ENCODE data around the gene CHID1. TPM values are rescaled to one million over a fixed set of nuclear protein-coding genes. Genes with fewer than 3 reads are reported as not detected.

Gene CHID1
- total and polyA plus RNA-seq, 9 of the 15 experiments (the other 6 are each of a cell fraction or from before 2014, with no cell fraction given) = 15.1 to 108 (median 39.8) TPM

DNA sequence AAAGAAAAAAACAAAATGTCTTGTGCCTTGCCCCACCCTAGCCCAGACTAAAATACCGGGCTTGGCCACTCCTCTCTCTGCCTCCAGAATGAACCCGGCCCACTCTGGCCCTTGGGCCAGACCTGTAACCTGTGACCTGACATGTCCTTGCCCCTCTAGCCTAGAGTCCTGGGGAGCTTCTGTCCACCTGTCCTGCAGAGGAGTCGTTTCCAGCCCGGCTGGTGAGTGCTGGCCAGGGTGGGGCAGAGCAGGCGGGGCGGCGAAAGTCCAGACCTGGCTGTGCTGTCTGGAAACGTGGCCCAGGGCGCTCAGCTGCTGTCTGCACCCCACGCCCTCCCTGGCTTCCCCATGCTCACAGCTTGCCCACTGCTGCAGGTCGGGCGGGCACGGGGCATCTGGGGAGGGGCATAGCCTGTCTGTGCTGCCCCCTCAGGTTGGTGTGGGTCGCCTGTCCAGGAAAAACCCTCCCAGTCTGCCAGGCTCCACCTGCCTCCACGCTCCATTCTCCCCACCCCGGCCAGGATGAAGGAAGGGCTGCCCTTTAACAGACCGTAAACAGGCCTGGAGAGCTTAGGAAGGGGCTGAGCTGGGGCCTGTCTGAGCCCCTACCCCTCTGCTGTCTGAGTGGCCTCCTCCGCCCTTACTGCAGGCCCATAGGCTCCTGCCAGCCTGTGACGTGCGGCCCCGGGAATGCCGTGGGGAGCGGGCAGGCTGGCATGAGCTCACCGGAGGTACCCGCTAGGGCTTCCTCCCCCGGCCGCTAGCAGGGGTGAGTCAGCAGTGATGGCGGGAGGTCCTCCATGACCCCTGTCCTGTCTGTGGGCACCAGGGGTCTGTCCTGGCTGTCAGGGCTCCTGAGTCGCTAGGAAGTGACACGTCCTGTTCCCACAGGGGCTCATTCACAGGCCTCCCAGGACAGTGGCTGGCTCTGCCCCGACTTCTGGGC, 76.0 kb downstream of the CHID1 start:
- H3K9ac ChIP-seq (ENCODE audit: insufficient read depth in 1 of 2, low read depth in 2 of 2, low read length in 2 of 2) = peak overlapping the region in 1 of 2 experiments; percentile 88; a peak in 2 of 4 replicates
- H3K27ac ChIP-seq (ENCODE audit: extremely low read depth, low read depth, low read length) = peak overlapping the region; percentile 56; the same call in 1 of the 3 replicates

More for the DNA sequence above, 76.0 kb downstream of the CHID1 start:
- intact Hi-C loops (cut with micrococcal nuclease) (no loop called here), in situ Hi-C loops (cut with MboI) (no loop called here)
- H3K4me1 ChIP-seq (replicated peaks in 1 of 2; ENCODE audit: control insufficient read depth in 2 of 2, insufficient read depth in 2 of 2, low read length in 2 of 2) = peaks cover 21 to 90% of the 10 kb centered on the region in 2 experiments; a peak in 4 of 5 replicates
- ChIA-PET POLR2A (interaction anchor here (0.7 to 2.2 kb wide), 8 partner anchors 8 to 80 kb away, joined by 3 to 20 read pairs (median 3); partner anchors contain the start of genes PNPLA2, POLR2L and TSPAN4), CTCF (ENCODE audit: low intra/inter-chr PET ratio) (no interaction called here)
- TF ChIP-seq POLR2G (IDR thresholded peaks at IDR 0.05; ENCODE audit: low read depth, low read length) = peak; percentile 71
- no peak for TF ChIP-seq ZNF696 (CRISPR knock-in tag; conservative IDR thresholded peaks at IDR 0.05)
- TF ChIP-seq RBFOX2 (IDR thresholded peaks at IDR 0.05; ENCODE audit: low read depth, low read length) = peak; percentile 63
- 0 out of 2 replicates have a peak, but pooled peaks have one; percentile 4 for TF ChIP-seq HDGF (IDR thresholded peaks at IDR 0.05)
- peak; percentile 92 for TF ChIP-seq ZBTB33 (CRISPR knock-in tag; IDR thresholded peaks at IDR 0.05)
- peak; percentile 55 for TF ChIP-seq ZNF121 (CRISPR knock-in tag; conservative IDR thresholded peaks at IDR 0.05)
- TF ChIP-seq MITF (IDR thresholded peaks at IDR 0.05) = no peak
- TF ChIP-seq, protein P1, sequence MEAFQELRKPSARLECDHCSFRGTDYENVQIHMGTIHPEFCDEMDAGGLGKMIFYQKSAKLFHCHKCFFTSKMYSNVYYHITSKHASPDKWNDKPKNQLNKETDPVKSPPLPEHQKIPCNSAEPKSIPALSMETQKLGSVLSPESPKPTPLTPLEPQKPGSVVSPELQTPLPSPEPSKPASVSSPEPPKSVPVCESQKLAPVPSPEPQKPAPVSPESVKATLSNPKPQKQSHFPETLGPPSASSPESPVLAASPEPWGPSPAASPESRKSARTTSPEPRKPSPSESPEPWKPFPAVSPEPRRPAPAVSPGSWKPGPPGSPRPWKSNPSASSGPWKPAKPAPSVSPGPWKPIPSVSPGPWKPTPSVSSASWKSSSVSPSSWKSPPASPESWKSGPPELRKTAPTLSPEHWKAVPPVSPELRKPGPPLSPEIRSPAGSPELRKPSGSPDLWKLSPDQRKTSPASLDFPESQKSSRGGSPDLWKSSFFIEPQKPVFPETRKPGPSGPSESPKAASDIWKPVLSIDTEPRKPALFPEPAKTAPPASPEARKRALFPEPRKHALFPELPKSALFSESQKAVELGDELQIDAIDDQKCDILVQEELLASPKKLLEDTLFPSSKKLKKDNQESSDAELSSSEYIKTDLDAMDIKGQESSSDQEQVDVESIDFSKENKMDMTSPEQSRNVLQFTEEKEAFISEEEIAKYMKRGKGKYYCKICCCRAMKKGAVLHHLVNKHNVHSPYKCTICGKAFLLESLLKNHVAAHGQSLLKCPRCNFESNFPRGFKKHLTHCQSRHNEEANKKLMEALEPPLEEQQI (IDR thresholded peaks at IDR 0.05) = no peak
- TF ChIP-seq DPF2 (IDR thresholded peaks at IDR 0.05) = 0 out of 2 replicates have a peak, but pooled peaks have one; percentile 4
- TF ChIP-seq, protein P2, sequence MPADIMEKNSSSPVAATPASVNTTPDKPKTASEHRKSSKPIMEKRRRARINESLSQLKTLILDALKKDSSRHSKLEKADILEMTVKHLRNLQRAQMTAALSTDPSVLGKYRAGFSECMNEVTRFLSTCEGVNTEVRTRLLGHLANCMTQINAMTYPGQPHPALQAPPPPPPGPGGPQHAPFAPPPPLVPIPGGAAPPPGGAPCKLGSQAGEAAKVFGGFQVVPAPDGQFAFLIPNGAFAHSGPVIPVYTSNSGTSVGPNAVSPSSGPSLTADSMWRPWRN (IDR thresholded peaks at IDR 0.05; ENCODE audit: low read depth) = no peak
- peak overlapping the region; percentile 87; the same call in 1 of the 2 replicates for H3K4me3 ChIP-seq
- BruUV-seq (replicated peaks) = TSS peak; percentile 64
- no peak for DNase-seq (ENCODE audit: extremely low read depth in 1 of 4, low spot score in 3 of 4)
- FAIRE-seq = no peak
- H3K27me3 ChIP-seq (ENCODE audit: control insufficient read depth in 2 of 2, insufficient read depth in 2 of 2, low read length in 2 of 2) = no peaks in the 10 kb centered on the region
- peak overlapping the region; percentile 85 for H3K4me2 ChIP-seq (ENCODE audit: insufficient read depth, low read length)
- H3K36me3 ChIP-seq (ENCODE audit: control insufficient read depth, insufficient read depth, low read length) = peaks cover 49% of the 10 kb centered on the region; the same call in 2 of the 3 replicates
- WGBS (ENCODE audit: insufficient coverage, low coverage, missing lambda C conversion rate) = 75% methylated on average over 25 of the region's 31 CpGs
- peaks cover 7% of the 10 kb centered on the region for H4K20me1 ChIP-seq (replicated peaks; ENCODE audit: control insufficient read depth, insufficient read depth, low read length)
- no peaks in the 10 kb centered on the region for H3K9me3 ChIP-seq (replicated peaks; ENCODE audit: control insufficient read depth, insufficient read depth, low read depth, low read length)
- H3K9me1 ChIP-seq (ENCODE audit: control insufficient read depth, insufficient read depth, low read length) = peaks cover 2% of the 10 kb centered on the region
- H2AFZ ChIP-seq (ENCODE audit: low read depth, low read length) = no peak overlapping the region
- peaks cover 57% of the 10 kb centered on the region for H3K79me2 ChIP-seq (ENCODE audit: control insufficient read depth, insufficient read depth, low read length)
- ATAC-seq = no peak
